CD4-positive, alpha-beta T cell (primary cell): ENCODE data around the gene DGLUCY. TPM values are rescaled to one million over a fixed set of nuclear protein-coding genes. Genes with fewer than 3 reads are reported as not detected.
"Not testable (repeated sequence)": the region's sequence is repeated elsewhere in the genome, so short reads cannot be mapped to it uniquely, and the experiment has no call there.

Source experiments
- ATAC-seq: fragments of 200-7000 bp; cut with Tn5 transposase; one replicate; pipeline ENCODE4 v1.10.0; 2022; ENCODE audit warnings: mild to moderate bottlenecking; ENCODE audit not compliant: poor library complexity
- CTCF ChIA-PET: fragments of 350-600 bp; sonication (Branson Sonifier 250); formaldehyde crosslinking; loops from one replicate; lab custom pipeline; 2021; ENCODE audit warnings: antibody characterized with exemption, inconsistent platforms; lab: Charles Lee
- POLR2A ChIA-PET: fragments of 350-600 bp; sonication (Branson Sonifier 250); formaldehyde crosslinking; loops from one replicate; lab custom pipeline; 2021; ENCODE audit warnings: antibody characterized with exemption, inconsistent platforms; lab: Charles Lee
- DNase-seq, 14 experiments: peaks; one replicate each; pipeline ENCODE4 v3.0.0-alpha.2; 2013 to 2020; ENCODE audit warnings: mixed read lengths in 2 of 14
- H3K27ac ChIP-seq, 2 donors: one replicate each; pipeline versions ENCODE4 v1.5.1 to v1.7.0; 2013; ENCODE audit warnings: low read length in 2 of 2, low read depth in 1 of 2, mild to moderate bottlenecking in 1 of 2
- H3K27me3 ChIP-seq, 2 experiments: 1 replicate in 1 of 2; 2 replicates in 1 of 2; pipeline versions ENCODE4 v1.6.1 to v1.7.0; 2013; ENCODE audit warnings: low read length in 2 of 2, control low read depth in 1 of 2, mild to moderate bottlenecking in 1 of 2, moderate library complexity in 1 of 2; ENCODE audit not compliant: insufficient read depth in 2 of 2, control insufficient read depth in 1 of 2
- H3K36me3 ChIP-seq: one replicate; pipeline ENCODE4 v1.6.1; 2013; ENCODE audit warnings: low read length, control low read depth; ENCODE audit not compliant: insufficient read depth
- H3K4me1 ChIP-seq: one replicate; pipeline ENCODE4 v1.6.1; 2013; ENCODE audit warnings: low read length, control low read depth; ENCODE audit not compliant: insufficient read depth
- H3K4me3 ChIP-seq: one replicate; pipeline ENCODE4 v1.5.1; 2013; ENCODE audit warnings: mild to moderate bottlenecking, low read length, moderate library complexity
- H3K9me3 ChIP-seq, 2 experiments: 1 replicate in 1 of 2; 2 replicates in 1 of 2; pipeline versions ENCODE4 v1.6.1 to v1.7.0; 2013; ENCODE audit warnings: low read length in 2 of 2, mild to moderate bottlenecking in 2 of 2, control low read depth in 1 of 2, moderate library complexity in 1 of 2; ENCODE audit not compliant: control insufficient read depth in 1 of 2, insufficient read depth in 1 of 2
- H3K27ac Mint-ChIP-seq: one replicate; pipeline ENCODE4 v1.8.0; 2020; ENCODE audit warnings: mixed read lengths
- H3K27me3 Mint-ChIP-seq: one replicate; pipeline ENCODE4 v1.8.0; 2021; ENCODE audit warnings: mixed read lengths
- H3K36me3 Mint-ChIP-seq: one replicate; pipeline ENCODE4 v1.8.0; 2021; ENCODE audit warnings: low read depth, mixed read lengths
- H3K4me1 Mint-ChIP-seq: one replicate; pipeline ENCODE4 v1.8.0; 2021; ENCODE audit warnings: low read depth, mixed read lengths
- H3K4me3 Mint-ChIP-seq: one replicate; pipeline ENCODE4 v1.8.0; 2020; ENCODE audit warnings: mild to moderate bottlenecking, mixed read lengths
- H3K9me3 Mint-ChIP-seq: one replicate; pipeline ENCODE4 v1.8.0; 2020; ENCODE audit warnings: mixed read lengths
- intact Hi-C, 2 experiments: fragments of 100-400 bp; cut with DNase I in 1 of 2; cut with micrococcal nuclease in 1 of 2; formaldehyde crosslinking; loops; one replicate each; pipeline versions ENCODE4 v1.15.1 to v1.9.0; 2023 to 2025; cut with DNase I, micrococcal nuclease
- total RNA-seq, 174 experiments: library from RNA in 2 of 174; stranded (reverse) in 2 of 174; gene quantifications; one replicate each; pipeline ENCODE4 v1.2.3 and lab custom pipeline; 2021 to 2026
- TF ChIP-seq, protein P1 (sequence below): fragments of 200-600 bp; IDR thresholded peaks from one replicate; pipeline ENCODE4 v1.8.0; 2022; ENCODE audit warnings: antibody characterized with exemption, mild to moderate bottlenecking

DGLUCY gene
- total RNA-seq, 2 experiments from 2014 or later, result 33.0 to 34.9 TPM

DNA sequence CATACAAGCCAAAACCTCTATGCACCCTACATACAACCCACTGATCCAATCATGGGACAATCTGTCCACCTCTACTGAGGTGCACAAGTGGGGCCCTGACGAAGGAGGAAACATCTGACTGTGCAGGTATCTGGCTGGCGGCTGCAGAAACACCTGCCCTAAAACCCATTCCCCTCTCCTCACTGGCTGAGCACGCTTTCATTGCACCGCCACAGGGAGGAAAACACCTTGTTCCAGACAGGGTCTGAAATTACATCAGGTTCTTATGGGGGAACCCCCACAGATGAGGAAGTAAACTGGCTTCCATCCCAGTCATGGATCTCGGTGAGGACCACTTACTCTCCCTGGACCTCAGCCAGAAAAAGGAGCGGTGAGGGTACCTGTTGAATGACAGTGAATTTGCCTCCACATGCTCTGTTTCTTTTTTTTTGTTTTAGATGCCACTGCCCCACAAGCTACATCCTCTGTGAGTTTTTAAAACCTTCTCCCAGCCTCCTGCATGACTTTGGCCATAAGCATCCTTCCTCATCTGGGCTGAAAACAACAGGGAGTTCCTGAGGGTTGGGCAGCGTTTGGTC, 23.8 kb upstream of the DGLUCY start:
- H3K27me3 ChIP-seq, result no peaks in the 10 kb centered on the region
- ATAC-seq, result no peak
- TF ChIP-seq, protein P1, sequence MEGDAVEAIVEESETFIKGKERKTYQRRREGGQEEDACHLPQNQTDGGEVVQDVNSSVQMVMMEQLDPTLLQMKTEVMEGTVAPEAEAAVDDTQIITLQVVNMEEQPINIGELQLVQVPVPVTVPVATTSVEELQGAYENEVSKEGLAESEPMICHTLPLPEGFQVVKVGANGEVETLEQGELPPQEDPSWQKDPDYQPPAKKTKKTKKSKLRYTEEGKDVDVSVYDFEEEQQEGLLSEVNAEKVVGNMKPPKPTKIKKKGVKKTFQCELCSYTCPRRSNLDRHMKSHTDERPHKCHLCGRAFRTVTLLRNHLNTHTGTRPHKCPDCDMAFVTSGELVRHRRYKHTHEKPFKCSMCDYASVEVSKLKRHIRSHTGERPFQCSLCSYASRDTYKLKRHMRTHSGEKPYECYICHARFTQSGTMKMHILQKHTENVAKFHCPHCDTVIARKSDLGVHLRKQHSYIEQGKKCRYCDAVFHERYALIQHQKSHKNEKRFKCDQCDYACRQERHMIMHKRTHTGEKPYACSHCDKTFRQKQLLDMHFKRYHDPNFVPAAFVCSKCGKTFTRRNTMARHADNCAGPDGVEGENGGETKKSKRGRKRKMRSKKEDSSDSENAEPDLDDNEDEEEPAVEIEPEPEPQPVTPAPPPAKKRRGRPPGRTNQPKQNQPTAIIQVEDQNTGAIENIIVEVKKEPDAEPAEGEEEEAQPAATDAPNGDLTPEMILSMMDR, result no peak
- H3K36me3 ChIP-seq, result no peaks in the 10 kb centered on the region
- DNase-seq, result no peak
- no peaks in the 10 kb centered on the region for H3K9me3 Mint-ChIP-seq
- POLR2A ChIA-PET, result interaction anchor here (1.4 kb wide), 1 partner anchor 12 kb away, joined by 5 read pairs; no protein-coding TSS in a partner anchor
- peaks cover 3% of the 10 kb centered on the region for H3K4me1 ChIP-seq
- H3K4me1 Mint-ChIP-seq, result peaks cover 11% of the 10 kb centered on the region
- CTCF ChIA-PET, result no interaction called here
- no peak overlapping the region for H3K27ac Mint-ChIP-seq
- intact Hi-C loops, result no loop called here
- no peak overlapping the region for H3K4me3 ChIP-seq
- H3K4me3 Mint-ChIP-seq, result no peak overlapping the region
- H3K27ac ChIP-seq, result no peak overlapping the region
- no peaks in the 10 kb centered on the region for H3K27me3 Mint-ChIP-seq
- no peaks in the 10 kb centered on the region for H3K9me3 ChIP-seq
- H3K36me3 Mint-ChIP-seq, result no peaks in the 10 kb centered on the region

DNA sequence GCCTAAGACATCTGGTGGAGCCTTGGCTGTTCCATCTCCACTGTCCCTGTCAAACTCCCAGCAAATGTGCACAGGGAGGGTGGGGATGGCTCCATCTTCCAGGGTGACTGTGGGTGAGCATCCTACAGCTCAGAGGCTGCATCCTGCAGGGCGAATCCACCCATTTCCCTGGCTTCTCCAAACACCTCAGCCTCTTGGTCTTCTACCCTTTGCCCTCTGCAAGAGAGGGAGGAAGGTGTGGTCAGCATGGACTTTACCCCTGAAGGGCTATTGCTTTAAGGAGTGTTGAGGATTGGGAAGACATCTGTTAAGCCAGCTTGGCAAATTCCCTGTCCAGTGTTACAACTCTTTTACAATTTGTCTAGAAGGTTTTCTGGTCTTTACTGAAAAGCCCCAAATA, 23.1 kb upstream of the DGLUCY start:
- H3K27me3 Mint-ChIP-seq, result no peaks in the 10 kb centered on the region
- DNase-seq (no peak), ATAC-seq (no peak)
- H3K27ac Mint-ChIP-seq, result no peak overlapping the region
- Histone ChIP-seq H3K36me3 (no peaks in the 10 kb centered on the region), H3K4me3 (no peak overlapping the region), H3K27me3 (no peaks in the 10 kb centered on the region), H3K4me1 (peaks cover 3% of the 10 kb centered on the region), H3K9me3 (no peaks in the 10 kb centered on the region), H3K27ac (no peak overlapping the region)
- POLR2A ChIA-PET, result interaction anchor here (1.4 kb wide), 1 partner anchor 13 kb away, joined by 5 read pairs; no protein-coding TSS in a partner anchor
- TF ChIP-seq, protein P1, result no peak
- CTCF ChIA-PET, result no interaction called here
- H3K4me3 Mint-ChIP-seq, result no peak overlapping the region
- H3K9me3 Mint-ChIP-seq, result no peaks in the 10 kb centered on the region
- no peaks in the 10 kb centered on the region for H3K36me3 Mint-ChIP-seq
- intact Hi-C loops, result no loop called here
- peaks cover 11% of the 10 kb centered on the region for H3K4me1 Mint-ChIP-seq

DNA sequence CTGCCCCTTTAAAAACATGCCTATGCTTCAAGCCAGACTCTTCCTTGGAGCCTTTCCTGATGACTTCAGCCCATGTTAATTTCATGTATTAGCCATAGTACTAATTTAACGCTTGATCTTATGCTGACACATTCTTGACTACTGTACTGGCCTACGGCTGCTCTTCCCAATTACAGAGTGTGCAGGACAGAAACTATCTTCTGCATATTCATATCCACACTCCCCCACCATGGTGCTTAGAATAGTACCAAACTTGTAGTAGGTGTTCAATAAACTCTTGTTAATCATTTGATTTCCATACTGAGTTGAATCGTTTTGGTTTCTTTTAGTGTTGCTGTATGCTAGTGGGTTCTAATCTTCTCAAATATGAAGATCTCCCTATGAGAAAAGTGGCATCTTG, 21.8 kb upstream of the DGLUCY start:
- Mint-ChIP-seq H3K27ac (no peak overlapping the region), H3K4me1 (peaks cover 8% of the 10 kb centered on the region), H3K36me3 (no peaks in the 10 kb centered on the region), H3K9me3 (no peaks in the 10 kb centered on the region), H3K4me3 (no peak overlapping the region), H3K27me3 (no peaks in the 10 kb centered on the region)
- no peaks in the 10 kb centered on the region for H3K27me3 ChIP-seq
- no peak overlapping the region for H3K27ac ChIP-seq
- no peaks in the 10 kb centered on the region for H3K4me1 ChIP-seq
- no peaks in the 10 kb centered on the region for H3K36me3 ChIP-seq
- CTCF ChIA-PET, result no interaction called here
- TF ChIP-seq, protein P1, result no peak
- H3K9me3 ChIP-seq, result no peaks in the 10 kb centered on the region
- ATAC-seq, result no peak
- no peak overlapping the region for H3K4me3 ChIP-seq
- DNase-seq, result no peak
- POLR2A ChIA-PET, result no interaction called here
- intact Hi-C loops, result no loop called here

DNA sequence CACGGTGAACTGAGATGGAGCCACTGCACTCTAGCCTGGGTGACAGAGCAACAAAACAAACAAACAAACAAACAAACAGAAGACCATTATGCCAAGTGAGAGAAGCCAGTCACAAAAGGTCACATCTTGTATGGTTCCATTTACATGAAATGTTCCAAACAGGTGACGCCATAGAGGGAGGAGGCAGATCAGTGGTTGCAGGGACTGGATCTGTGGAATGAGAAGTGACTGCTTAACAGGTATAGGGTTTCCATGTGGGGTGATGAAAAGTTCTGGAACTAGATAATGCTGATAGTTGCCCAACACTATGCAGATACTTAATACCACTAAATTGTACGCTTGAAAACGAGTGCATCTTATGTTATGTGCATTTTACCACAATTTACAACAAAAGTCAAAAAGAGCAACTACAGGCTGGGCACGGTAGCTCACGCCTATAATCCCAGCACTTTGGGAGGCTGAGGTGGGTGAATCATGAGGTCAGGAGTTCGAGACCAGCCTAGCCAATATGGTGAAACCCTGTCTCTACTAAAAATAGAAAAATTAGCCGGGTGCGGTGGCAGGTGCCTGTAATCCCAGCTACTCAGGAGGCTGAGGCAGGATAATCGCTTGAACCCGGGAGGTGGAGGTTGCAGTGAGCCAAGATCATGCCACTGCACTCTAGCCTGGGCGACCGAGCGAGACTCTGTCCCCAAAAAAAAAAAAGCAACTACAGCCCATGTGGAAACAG, 20.0 kb upstream of the DGLUCY start:
- H3K27ac ChIP-seq, intact Hi-C loops, CTCF ChIA-PET, H3K36me3 Mint-ChIP-seq, POLR2A ChIA-PET, H3K4me1 Mint-ChIP-seq, H3K27me3 Mint-ChIP-seq, H3K4me3 Mint-ChIP-seq, H3K27ac Mint-ChIP-seq, H3K4me1 ChIP-seq, DNase-seq, H3K9me3 Mint-ChIP-seq, H3K4me3 ChIP-seq, H3K36me3 ChIP-seq, H3K9me3 ChIP-seq, ATAC-seq, H3K27me3 ChIP-seq: not testable (repeated sequence)
